Suprapubic skin (tissue), 3 donors: Measurements from ENCODE around the gene FAHD2A.

Experiments used
- POLR2AphosphoS5 ChIP-seq, 3 donors: sonication (generic); formaldehyde crosslinking; IDR thresholded peaks; one replicate each; pipeline ENCODE4 v1.6.1; 2017; ENCODE audit warnings: antibody characterized with exemption in 3 of 3
- TF ChIP-seq, protein P1 (sequence below), 2 donors: fragments of 200-600 bp in 1 of 2; fragments of 450-650 bp in 1 of 2; sonication (generic) in 1 of 2; IDR thresholded peaks; one replicate each; pipeline ENCODE4 v1.5.1; 2016 to 2019; ENCODE audit warnings: antibody characterized with exemption in 2 of 2, mild to moderate bottlenecking in 1 of 2, moderate library complexity in 1 of 2

DNA sequence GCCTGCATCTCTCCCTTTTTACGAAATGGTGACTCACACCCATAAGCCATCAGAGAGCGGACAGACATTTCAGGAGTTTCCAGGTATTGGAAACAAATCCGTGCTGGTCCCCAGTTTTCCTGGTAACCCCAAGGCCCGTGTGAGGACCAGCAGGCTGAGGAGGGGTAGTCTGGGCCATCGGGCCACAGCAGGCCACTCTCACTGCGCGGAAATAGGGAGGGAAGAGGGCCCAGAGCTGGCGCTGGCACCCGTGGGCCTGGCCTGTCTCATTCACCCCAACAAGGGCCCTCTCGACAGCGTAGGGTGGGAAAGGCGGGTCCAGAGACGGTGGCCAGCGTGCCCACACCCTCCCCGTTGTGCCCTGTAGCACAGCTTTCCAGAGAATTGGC is 13.7 kb upstream of the FAHD2A start:
- TF ChIP-seq, protein P1, sequence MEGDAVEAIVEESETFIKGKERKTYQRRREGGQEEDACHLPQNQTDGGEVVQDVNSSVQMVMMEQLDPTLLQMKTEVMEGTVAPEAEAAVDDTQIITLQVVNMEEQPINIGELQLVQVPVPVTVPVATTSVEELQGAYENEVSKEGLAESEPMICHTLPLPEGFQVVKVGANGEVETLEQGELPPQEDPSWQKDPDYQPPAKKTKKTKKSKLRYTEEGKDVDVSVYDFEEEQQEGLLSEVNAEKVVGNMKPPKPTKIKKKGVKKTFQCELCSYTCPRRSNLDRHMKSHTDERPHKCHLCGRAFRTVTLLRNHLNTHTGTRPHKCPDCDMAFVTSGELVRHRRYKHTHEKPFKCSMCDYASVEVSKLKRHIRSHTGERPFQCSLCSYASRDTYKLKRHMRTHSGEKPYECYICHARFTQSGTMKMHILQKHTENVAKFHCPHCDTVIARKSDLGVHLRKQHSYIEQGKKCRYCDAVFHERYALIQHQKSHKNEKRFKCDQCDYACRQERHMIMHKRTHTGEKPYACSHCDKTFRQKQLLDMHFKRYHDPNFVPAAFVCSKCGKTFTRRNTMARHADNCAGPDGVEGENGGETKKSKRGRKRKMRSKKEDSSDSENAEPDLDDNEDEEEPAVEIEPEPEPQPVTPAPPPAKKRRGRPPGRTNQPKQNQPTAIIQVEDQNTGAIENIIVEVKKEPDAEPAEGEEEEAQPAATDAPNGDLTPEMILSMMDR (IDR thresholded peaks at IDR 0.05) = no peak
- no peak for TF ChIP-seq POLR2AphosphoS5 (IDR thresholded peaks at IDR 0.05)
